HepG2 (cell line): ENCODE results near the gene LRRC4C. TPM values are rescaled to one million over a fixed set of nuclear protein-coding genes. Genes with fewer than 3 reads are reported as not detected.

ENCODE experiments used
- ATAC-seq: fragments of 200-7000 bp; cut with Tn5 transposase; 3 replicates; pipeline ENCODE4 v1.9.1; 2020; ENCODE audit warnings: mild to moderate bottlenecking, moderate library complexity
- BruUV-seq: library from RNA; stranded (reverse); fragments of 400-500 nt; replicated peaks from 2 replicates; lab custom pipeline; 2021; lab: Mats Ljungman, UMichigan
- CTCF ChIA-PET: fragments of 300-600 bp; formaldehyde crosslinking; extraction: SDS; loops from one replicate; lab custom pipeline; 2021; ENCODE audit warnings: low total read pairs, inconsistent platforms, low intra/inter-chr PET ratio; lab: Yijun Ruan, JAX
- POLR2A ChIA-PET: fragments of 350-600 bp; sonication (Branson Sonifier 250); formaldehyde crosslinking; loops from one replicate; lab custom pipeline; 2020; ENCODE audit warnings: antibody characterized with exemption, inconsistent platforms; lab: Yijun Ruan, JAX
- DNase-seq: peaks from one replicate; pipeline ENCODE4 v3.0.0-alpha.2; 2015; ENCODE audit warnings: low spot score
- FAIRE-seq: peaks from 3 replicates; lab custom pipeline; 2011; peaks lifted over from hg19 to GRCh38; lab: Jason Lieb, UNC
- H2AFZ ChIP-seq: one replicate; pipeline ENCODE4 v1.6.1; 2011; ENCODE audit warnings: low read length, inconsistent platforms
- H3K27ac ChIP-seq: fragments of 300-600 bp; 3 replicates; pipeline ENCODE4 v1.8.0; 2011; ENCODE audit warnings: mixed run types, mild to moderate bottlenecking, mixed read lengths, low read length, inconsistent platforms; ENCODE audit not compliant: insufficient read depth; ENCODE audit errors: extremely low read length
- H3K27me3 ChIP-seq, 2 experiments: fragments of 200-600 bp in 1 of 2; 2 replicates in 1 of 2; 3 replicates in 1 of 2; pipeline versions ENCODE4 v1.6.0 to v1.8.0; 2011; ENCODE audit warnings: low read length in 2 of 2, mild to moderate bottlenecking in 2 of 2, moderate library complexity in 2 of 2, inconsistent platforms in 1 of 2; ENCODE audit not compliant: insufficient read depth in 2 of 2, control insufficient read depth in 1 of 2
- H3K36me3 ChIP-seq, 2 experiments: fragments of 200-600 bp in 1 of 2; replicated peaks in 1 of 2; 2 replicates in 1 of 2; 3 replicates in 1 of 2; pipeline versions ENCODE4 v1.5.1 to v1.8.0; 2011; ENCODE audit warnings: low read length in 2 of 2, inconsistent platforms in 1 of 2; ENCODE audit not compliant: insufficient read depth in 2 of 2, control insufficient read depth in 1 of 2
- H3K4me1 ChIP-seq: 2 replicates; pipeline ENCODE4 v1.5.1; 2012; ENCODE audit warnings: low read length, inconsistent platforms; ENCODE audit not compliant: insufficient read depth
- H3K4me2 ChIP-seq: 2 replicates; pipeline ENCODE4 v1.6.0; 2011; ENCODE audit warnings: low read depth, low read length, inconsistent platforms
- H3K4me3 ChIP-seq, 3 experiments: fragments of 200-600 bp in 1 of 3; sonication (generic), shearing (Covaris generic) in 1 of 3; replicated peaks in 1 of 3; 2 replicates each; pipeline ENCODE4 v1.5.1; 2011 to 2016; ENCODE audit warnings: low read length in 3 of 3, inconsistent platforms in 2 of 3, low read depth in 2 of 3, mild to moderate bottlenecking in 2 of 3, control low read depth in 1 of 3, mixed read lengths in 1 of 3; ENCODE audit not compliant: insufficient read depth in 1 of 3
- H3K79me2 ChIP-seq: one replicate; pipeline ENCODE4 v1.6.1; 2011; ENCODE audit warnings: low read length, inconsistent platforms; ENCODE audit not compliant: insufficient read depth
- H3K9ac ChIP-seq: 2 replicates; pipeline ENCODE4 v1.6.0; 2011; ENCODE audit warnings: mild to moderate bottlenecking, low read depth, low read length, inconsistent platforms; ENCODE audit not compliant: insufficient read depth
- H3K9me3 ChIP-seq: 2 replicates; pipeline ENCODE4 v1.5.1; 2012; ENCODE audit warnings: mild to moderate bottlenecking, low read length
- H4K20me1 ChIP-seq: 2 replicates; pipeline ENCODE4 v1.6.0; 2011; ENCODE audit warnings: inconsistent platforms, mild to moderate bottlenecking, low read length, moderate library complexity; ENCODE audit not compliant: insufficient read depth
- ARNT2 ChIP-seq: sonication (generic); formaldehyde crosslinking; IDR thresholded peaks from 2 replicates; pipeline ENCODE4 v1.8.0; 2022; ENCODE audit warnings: mild to moderate bottlenecking, low read depth, missing genetic modification reagents, moderate library complexity
- ELF3 ChIP-seq: IDR thresholded peaks from 2 replicates; pipeline ENCODE4 v1.6.1; 2016; ENCODE audit warnings: missing genetic modification reagents, missing compliant biosample characterization
- ETV5 ChIP-seq: IDR thresholded peaks from 2 replicates; pipeline ENCODE4 v1.6.1; 2018; ENCODE audit warnings: missing biosample characterization, missing genetic modification reagents, inconsistent platforms, borderline replicate concordance
- JUN ChIP-seq: sonication (generic); formaldehyde crosslinking; IDR thresholded peaks from 2 replicates; pipeline ENCODE4 v1.4.0; 2020; ENCODE audit warnings: mild to moderate bottlenecking, missing genetic modification reagents
- RBM22 ChIP-seq: fragments of 200-400 bp; formaldehyde crosslinking; optimal IDR thresholded peaks from 2 replicates; pipeline ENCODE3; 2017; ENCODE audit warnings: mild to moderate bottlenecking, low read length, moderate library complexity
- ZBTB3 ChIP-seq: sonication (generic); formaldehyde crosslinking; IDR thresholded peaks from 2 replicates; pipeline ENCODE4 v1.4.0; 2020; ENCODE audit warnings: low read depth, mild to moderate bottlenecking, moderate library complexity, missing genetic modification reagents, borderline replicate concordance
- ZMYM2 ChIP-seq: sonication (generic); formaldehyde crosslinking; IDR thresholded peaks from 2 replicates; pipeline ENCODE4 v1.8.0; 2022; ENCODE audit warnings: mild to moderate bottlenecking, missing genetic modification reagents
- ZNF232 ChIP-seq: sonication (generic); formaldehyde crosslinking; IDR thresholded peaks from 2 replicates; pipeline ENCODE4 v1.4.0; 2020; ENCODE audit warnings: missing genetic modification reagents, borderline replicate concordance
- ZNF607 ChIP-seq: sonication (generic); formaldehyde crosslinking; IDR thresholded peaks from 2 replicates; pipeline ENCODE4 v1.5.1; 2020; ENCODE audit warnings: missing genetic modification reagents, mild to moderate bottlenecking, borderline replicate concordance
- WGBS: methylation state at CpG from one replicate; pipeline ENCODE4 v1.1.6; 2017; ENCODE audit warnings: low lambda C conversion rate; 5-methylcytosine and 5-hydroxymethylcytosine counted together
- in situ Hi-C: cut with HindIII; loops from 2 replicates; pipeline ENCODE4 v1.10.0; 2017; ENCODE audit warnings: low pct_unique_long_range_greater_than_20kb; ENCODE audit not compliant: extremely low pct_ligation_motif_present
- intact Hi-C: fragments of 100-400 bp; cut with micrococcal nuclease; formaldehyde crosslinking; loops from one replicate; pipeline ENCODE4 v1.10.0; 2022; ENCODE audit not compliant: unreplicated experiment
- polyA plus RNA-seq, 8 experiments: library from polyadenylated mRNA; depleted of rRNA in 3 of 8; stranded (reverse) in 7 of 8; unstranded in 1 of 8; fragments of >200 nt; fragmentation: Illumina TruSeq in 4 of 8; extraction: Trizol in 4 of 8; gene quantifications; 2 replicates each; pipeline versions ENCODE4 v1.2.1 to v1.2.3, GENCODE V29; 2011 to 2016; ENCODE audit warnings: low read depth in 4 of 8, missing spikeins in 1 of 8, mixed read lengths in 1 of 8; ENCODE audit not compliant: insufficient read depth in 1 of 8
- total RNA-seq, 5 experiments: library from RNA; depleted of rRNA; stranded (reverse); fragments of >200 nt; fragmentation: Illumina TruSeq; extraction: Trizol; gene quantifications; 2 replicates each; pipeline ENCODE4 v1.2.3, GENCODE V29; 2016; ENCODE audit warnings: low read depth in 1 of 5
- TF ChIP-seq, protein P1 (sequence below): sonication (generic); formaldehyde crosslinking; IDR thresholded peaks from 2 replicates; pipeline ENCODE4 v1.4.0; 2020; ENCODE audit warnings: mild to moderate bottlenecking, missing genetic modification reagents
- TF ChIP-seq, protein P2 (sequence below): sonication (generic); formaldehyde crosslinking; IDR thresholded peaks from 2 replicates; pipeline ENCODE4 v1.9.0; 2022; ENCODE audit warnings: low read depth, missing genetic modification reagents

LRRC4C gene
- total and polyA plus RNA-seq, 2 of the 13 experiments (the other 11 are each of a cell fraction or from before 2014, with no cell fraction given): not detected

DNA sequence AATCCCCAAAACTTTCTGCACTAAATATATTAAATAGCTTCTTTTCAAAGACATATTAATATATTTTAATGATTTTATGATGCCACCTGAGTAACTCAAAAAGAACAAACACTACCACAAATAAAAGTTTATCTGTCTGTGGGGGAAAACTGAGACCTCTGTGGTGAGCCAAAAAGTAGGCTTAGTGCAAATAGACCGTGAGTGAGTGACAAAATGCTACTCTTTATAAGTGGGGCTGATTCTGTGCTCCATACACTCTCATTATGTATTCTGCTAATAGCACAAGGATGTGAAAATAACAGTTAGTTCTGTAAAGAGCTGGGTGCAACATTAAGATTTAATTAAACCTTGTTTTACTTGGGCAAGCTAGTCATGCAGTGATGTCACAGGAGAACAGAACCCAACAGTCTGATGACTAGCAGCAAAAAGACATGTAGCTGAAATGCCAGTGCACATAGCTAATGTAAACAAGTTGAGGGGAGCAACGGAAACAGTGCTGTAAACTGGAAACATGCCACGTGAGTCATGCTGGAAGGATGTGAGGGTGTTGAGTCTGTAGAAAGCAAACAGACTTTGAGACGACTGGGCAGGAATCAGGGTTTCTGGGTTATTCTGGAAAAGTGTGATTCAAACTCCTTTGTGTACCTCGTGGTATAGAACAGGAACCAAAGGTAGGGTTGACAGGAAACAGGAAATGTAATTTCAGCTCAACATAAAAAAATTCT, 1130.4 kb downstream of the LRRC4C start (continued):
- TF ChIP-seq, protein P1, sequence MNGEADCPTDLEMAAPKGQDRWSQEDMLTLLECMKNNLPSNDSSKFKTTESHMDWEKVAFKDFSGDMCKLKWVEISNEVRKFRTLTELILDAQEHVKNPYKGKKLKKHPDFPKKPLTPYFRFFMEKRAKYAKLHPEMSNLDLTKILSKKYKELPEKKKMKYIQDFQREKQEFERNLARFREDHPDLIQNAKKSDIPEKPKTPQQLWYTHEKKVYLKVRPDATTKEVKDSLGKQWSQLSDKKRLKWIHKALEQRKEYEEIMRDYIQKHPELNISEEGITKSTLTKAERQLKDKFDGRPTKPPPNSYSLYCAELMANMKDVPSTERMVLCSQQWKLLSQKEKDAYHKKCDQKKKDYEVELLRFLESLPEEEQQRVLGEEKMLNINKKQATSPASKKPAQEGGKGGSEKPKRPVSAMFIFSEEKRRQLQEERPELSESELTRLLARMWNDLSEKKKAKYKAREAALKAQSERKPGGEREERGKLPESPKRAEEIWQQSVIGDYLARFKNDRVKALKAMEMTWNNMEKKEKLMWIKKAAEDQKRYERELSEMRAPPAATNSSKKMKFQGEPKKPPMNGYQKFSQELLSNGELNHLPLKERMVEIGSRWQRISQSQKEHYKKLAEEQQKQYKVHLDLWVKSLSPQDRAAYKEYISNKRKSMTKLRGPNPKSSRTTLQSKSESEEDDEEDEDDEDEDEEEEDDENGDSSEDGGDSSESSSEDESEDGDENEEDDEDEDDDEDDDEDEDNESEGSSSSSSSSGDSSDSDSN: no peak
- peak; percentile 65; the same call in 1 of the 2 replicates for TF ChIP-seq ETV5

DNA sequence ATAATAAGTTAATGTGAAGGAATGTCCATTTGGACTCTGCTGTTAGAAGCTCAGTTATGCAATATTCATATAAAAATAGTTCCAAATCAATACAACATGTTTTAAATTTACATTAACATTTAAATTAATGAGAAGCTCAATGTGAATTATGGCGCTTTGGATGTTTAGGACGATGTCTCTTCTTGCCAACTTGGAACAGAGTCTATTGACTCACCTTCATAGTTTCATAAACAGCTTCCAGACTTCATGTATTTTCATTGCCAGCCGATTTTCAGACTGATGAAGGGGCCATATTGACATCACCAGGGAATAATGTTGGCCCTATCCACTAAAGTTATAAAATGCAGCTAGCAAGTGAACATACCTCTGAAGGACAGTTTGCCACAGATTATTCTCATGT, 1136.2 kb downstream of the LRRC4C start:
- Histone ChIP-seq H3K27ac (no peak overlapping the region), H3K9me3 (no peaks in the 10 kb centered on the region), H3K9ac (no peak overlapping the region), H2AFZ (no peak overlapping the region), H4K20me1 (no peaks in the 10 kb centered on the region), H3K4me3 (no peak overlapping the region), H3K36me3 (no peaks in the 10 kb centered on the region), H3K27me3 (no peaks in the 10 kb centered on the region), H3K79me2 (no peaks in the 10 kb centered on the region), H3K4me2 (no peak overlapping the region), H3K4me1 (no peaks in the 10 kb centered on the region)
- intact Hi-C loops (no loop called here), in situ Hi-C loops (loop anchor here (25.0 kb wide), 1 partner anchor 864 kb away; no protein-coding TSS in a partner anchor)
- ATAC-seq: no peak
- BruUV-seq: no TSS peak
- TF ChIP-seq ZNF607 (no peak), ZBTB3 (no peak), ZNF232 (CRISPR knock-in tag) (no peak), ARNT2 (CRISPR knock-in tag) (no peak), ZMYM2 (CRISPR knock-in tag) (no peak), ELF3 (CRISPR knock-in tag) (no peak), JUN (CRISPR knock-in tag) (no peak), RBM22 (no peak)
- TF ChIP-seq, protein P2, sequence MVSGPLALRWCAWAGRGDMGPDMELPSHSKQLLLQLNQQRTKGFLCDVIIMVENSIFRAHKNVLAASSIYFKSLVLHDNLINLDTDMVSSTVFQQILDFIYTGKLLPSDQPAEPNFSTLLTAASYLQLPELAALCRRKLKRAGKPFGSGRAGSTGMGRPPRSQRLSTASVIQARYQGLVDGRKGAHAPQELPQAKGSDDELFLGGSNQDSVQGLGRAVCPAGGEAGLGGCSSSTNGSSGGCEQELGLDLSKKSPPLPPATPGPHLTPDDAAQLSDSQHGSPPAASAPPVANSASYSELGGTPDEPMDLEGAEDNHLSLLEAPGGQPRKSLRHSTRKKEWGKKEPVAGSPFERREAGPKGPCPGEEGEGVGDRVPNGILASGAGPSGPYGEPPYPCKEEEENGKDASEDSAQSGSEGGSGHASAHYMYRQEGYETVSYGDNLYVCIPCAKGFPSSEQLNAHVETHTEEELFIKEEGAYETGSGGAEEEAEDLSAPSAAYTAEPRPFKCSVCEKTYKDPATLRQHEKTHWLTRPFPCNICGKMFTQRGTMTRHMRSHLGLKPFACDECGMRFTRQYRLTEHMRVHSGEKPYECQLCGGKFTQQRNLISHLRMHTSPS (CRISPR knock-in tag): no peak
- ChIA-PET POLR2A (no interaction called here), CTCF (no interaction called here)
- 30% methylated on average over 3 of the region's 3 CpGs for WGBS
- no peak for DNase-seq
- no peak for FAIRE-seq
